ENCODE results near the gene CPTP. TPM values are rescaled to one million over a fixed set of nuclear protein-coding genes. Genes with fewer than 3 reads are reported as not detected.

The CPTP gene
- total RNA-seq, 1 experiment from 2014 or later = 14.0 TPM

- no peak overlapping the region for H2BK20ac ChIP-seq (ENCODE audit: low read depth, low read length, poor library complexity, severe bottlenecking)
- H2BK12ac ChIP-seq (ENCODE audit: insufficient read length, low read depth, low read length) = no peak overlapping the region
- Mint-ChIP-seq H3K4me1 (peaks cover 6 to 15% of the 10 kb centered on the region in 2 experiments), H3K9me3 (peaks cover 0 to 8% of the 10 kb centered on the region in 2 experiments; a peak in 3 of 5 replicates), H3K36me3 (ENCODE audit: insufficient read depth in 1 of 3, low read depth in 3 of 3) (peaks cover 17 to 19% (median 18%) of the 10 kb centered on the region in 3 experiments), H3K4me3 (no peak overlapping the region), H3K27ac (no peak overlapping the region), H3K27me3 (ENCODE audit: low read depth) (no peaks in the 10 kb centered on the region)
- no peaks in the 10 kb centered on the region for H3K27me3 ChIP-seq (ENCODE audit: insufficient read depth, low read length)
- H4K8ac ChIP-seq (replicated peaks; ENCODE audit: insufficient read length, low read depth, low read length) = no peak overlapping the region
- no peak overlapping the region for H4K91ac ChIP-seq (ENCODE audit: insufficient read length, low read depth, low read length)
- no peak overlapping the region for H3K9ac ChIP-seq (ENCODE audit: extremely low read depth, insufficient read length, low read length)
- no peak overlapping the region for H3K18ac ChIP-seq (ENCODE audit: insufficient read length, low read depth, low read length)
- H4K20me1 ChIP-seq (ENCODE audit: control insufficient read depth, insufficient read depth, insufficient read length) = peaks cover 3% of the 10 kb centered on the region
- H2AFZ ChIP-seq (ENCODE audit: low read length) = no peak overlapping the region
- no peak overlapping the region for H3K23ac ChIP-seq (ENCODE audit: insufficient read length, low read depth, low read length)
- H4K5ac ChIP-seq (ENCODE audit: insufficient read length, low read depth, low read length) = no peak overlapping the region
- peaks cover 3% of the 10 kb centered on the region; the same call in 1 of the 2 replicates for H3K79me2 ChIP-seq (ENCODE audit: insufficient read depth, low read length)
- H3K27ac ChIP-seq (ENCODE audit: insufficient read length, low read depth, low read length) = no peak overlapping the region
- no peak overlapping the region for H2BK15ac ChIP-seq (ENCODE audit: low read depth, low read length)
- DNase-seq = no peak
- H3K4ac ChIP-seq (ENCODE audit: low read depth, low read length) = no peak overlapping the region
- TF ChIP-seq CTCF (conservative IDR thresholded peaks at IDR 0.05) = no peak
- no peak overlapping the region for H2BK120ac ChIP-seq (ENCODE audit: low read depth, low read length, poor library complexity, severe bottlenecking)
- peaks cover 13% of the 10 kb centered on the region for H3K79me1 ChIP-seq (ENCODE audit: insufficient read depth, low read depth, low read length, poor library complexity, severe bottlenecking)
- WGBS (ENCODE audit: extremely low coverage, insufficient read length, low lambda C conversion rate) = no CpG with 5 or more reads among the region's 16 CpGs
- H3K4me1 ChIP-seq (ENCODE audit: insufficient read depth, low read length) = no peaks in the 10 kb centered on the region; the same call in 1 of the 2 replicates
- H3K14ac ChIP-seq (ENCODE audit: insufficient read depth, low read length) = no peak overlapping the region
- H3K9me3 ChIP-seq (ENCODE audit: control insufficient read depth, low read depth, low read length) = no peaks in the 10 kb centered on the region
- H3K23me2 ChIP-seq (ENCODE audit: insufficient read length, low read depth, low read length, poor library complexity, severe bottlenecking) = peaks cover 9% of the 10 kb centered on the region
- no peak overlapping the region for H2BK5ac ChIP-seq (ENCODE audit: insufficient read length, low read length)
- no peak overlapping the region for H3K4me2 ChIP-seq (ENCODE audit: insufficient read depth, insufficient read length, low read length)
- H2AK5ac ChIP-seq (ENCODE audit: insufficient read length, low read length) = no peak overlapping the region
- H3K56ac ChIP-seq (ENCODE audit: insufficient read length, low read depth, low read length) = no peak overlapping the region
- no peak overlapping the region for H3T11ph ChIP-seq (ENCODE audit: low read length)
These were observed 20.8 kb downstream of the CPTP start for GRCh38 chr1:1345384-1345783.
